Testis (tissue), 2 donors: Measurements from ENCODE around the gene NR6A1.

Experiments
- CTCF ChIP-seq, 3 experiments: fragments of 450-650 bp in 2 of 3; fragments of 200-600 bp in 1 of 3; sonication (generic) in 1 of 3; IDR thresholded peaks; one replicate each; pipeline ENCODE4 v1.5.1; 2016 to 2019; ENCODE audit warnings: antibody characterized with exemption in 3 of 3, mild to moderate bottlenecking in 2 of 3, moderate library complexity in 1 of 3
- POLR2A ChIP-seq: fragments of 450-650 bp; IDR thresholded peaks from one replicate; pipeline ENCODE4 v1.6.1; 2017; ENCODE audit warnings: antibody characterized with exemption, mild to moderate bottlenecking, moderate library complexity

- TF ChIP-seq CTCF (IDR thresholded peaks at IDR 0.05) = no peak
- TF ChIP-seq POLR2A = no peak
Measured at GRCh38 chr9:124765439-124765835, 5.7 kb downstream of the NR6A1 start.
